WTC11 (cell line): ENCODE data around the gene SYN1. TPM values are rescaled to one million over a fixed set of nuclear protein-coding genes. Genes with fewer than 3 reads are reported as not detected.

Experiments
- ATAC-seq: fragments of 200-7000 bp; cut with Tn5 transposase; 2 replicates; pipeline ENCODE4 v1.10.0; 2021; ENCODE audit warnings: mild to moderate bottlenecking, moderate library complexity
- Bru-seq: library from RNA; stranded (reverse); fragments of 400-500 nt; gene quantifications from one replicate; lab custom pipeline; 2021; lab: Mats Ljungman, UMichigan
- CTCF ChIA-PET: fragments of 300-600 bp; sonication (Branson Sonifier 250); formaldehyde crosslinking; loops from one replicate; lab custom pipeline; 2021; ENCODE audit warnings: antibody characterized with exemption; lab: Charles Lee
- POLR2A ChIA-PET: fragments of 350-600 bp; sonication (Branson Sonifier 250); formaldehyde crosslinking; loops from one replicate; lab custom pipeline; 2021; ENCODE audit warnings: antibody characterized with exemption; lab: Charles Lee
- DNase-seq: peaks from one replicate; pipeline ENCODE4 v3.0.0; 2021; ENCODE audit warnings: low spot score
- H3K27ac Mint-ChIP-seq: 2 replicates; pipeline ENCODE4 v1.8.0; 2021; ENCODE audit warnings: mixed read lengths
- H3K27me3 Mint-ChIP-seq: 2 replicates; pipeline ENCODE4 v1.8.0; 2021; ENCODE audit warnings: low read depth, mild to moderate bottlenecking, moderate library complexity, mixed read lengths
- H3K36me3 Mint-ChIP-seq: 2 replicates; pipeline ENCODE4 v1.8.0; 2021; ENCODE audit warnings: mixed read lengths
- H3K4me1 Mint-ChIP-seq: 2 replicates; pipeline ENCODE4 v1.8.0; 2022; ENCODE audit warnings: mixed read lengths
- H3K4me3 Mint-ChIP-seq: 2 replicates; pipeline ENCODE4 v1.8.0; 2021; ENCODE audit warnings: mild to moderate bottlenecking, moderate library complexity, mixed read lengths
- H3K9me3 Mint-ChIP-seq: 2 replicates; pipeline ENCODE4 v1.8.0; 2021; ENCODE audit warnings: mixed read lengths
- ATF2 ChIP-seq: sonication (generic); formaldehyde crosslinking; IDR thresholded peaks from 2 replicates; pipeline ENCODE4 v1.8.1; 2022; ENCODE audit warnings: low read depth, missing genetic modification reagents, borderline replicate concordance
- ELF4 ChIP-seq: sonication (generic); formaldehyde crosslinking; IDR thresholded peaks from 2 replicates; pipeline ENCODE4 v1.8.1; 2022; ENCODE audit warnings: low read depth, mild to moderate bottlenecking, moderate library complexity, missing genetic modification reagents
- ESRRA ChIP-seq: sonication (generic); formaldehyde crosslinking; IDR thresholded peaks from 2 replicates; pipeline ENCODE4 v1.8.1; 2022; ENCODE audit warnings: mild to moderate bottlenecking, missing genetic modification reagents, borderline replicate concordance
- FOXP1 ChIP-seq: sonication (generic); formaldehyde crosslinking; IDR thresholded peaks from 2 replicates; pipeline ENCODE4 v1.8.0; 2022; ENCODE audit warnings: missing genetic modification reagents, mild to moderate bottlenecking, moderate library complexity, borderline replicate concordance
- JAZF1 ChIP-seq: fragments of 250-450 bp; sonication (Bioruptor Pico); IDR thresholded peaks from 2 replicates; pipeline ENCODE4 v1.9.0; 2021; ENCODE audit warnings: moderate library complexity, mild to moderate bottlenecking, inconsistent platforms
- MAX ChIP-seq: sonication (generic); formaldehyde crosslinking; IDR thresholded peaks from 2 replicates; pipeline ENCODE4 v1.8.0; 2022; ENCODE audit warnings: mild to moderate bottlenecking, missing genetic modification reagents
- NFATC4 ChIP-seq: fragments of 250-450 bp; sonication (Bioruptor Pico); IDR thresholded peaks from 2 replicates; pipeline ENCODE4 v1.9.0; 2021; ENCODE audit warnings: mild to moderate bottlenecking
- NFE2L1 ChIP-seq: sonication (generic); formaldehyde crosslinking; IDR thresholded peaks from 2 replicates; pipeline ENCODE4 v1.8.1; 2023; ENCODE audit warnings: missing genetic modification reagents
- SMAD3 ChIP-seq: sonication (generic); formaldehyde crosslinking; IDR thresholded peaks from 2 replicates; pipeline ENCODE4 v1.8.0; 2022; ENCODE audit warnings: missing genetic modification reagents, mild to moderate bottlenecking, borderline replicate concordance
- TP53 ChIP-seq: sonication (generic); formaldehyde crosslinking; IDR thresholded peaks from 2 replicates; pipeline ENCODE4 v1.8.1; 2023; ENCODE audit warnings: mild to moderate bottlenecking, missing genetic modification reagents
- ZNF121 ChIP-seq: sonication (generic); formaldehyde crosslinking; IDR thresholded peaks from 2 replicates; pipeline ENCODE4 v1.8.0; 2023; ENCODE audit warnings: missing genetic modification reagents
- ZNF232 ChIP-seq: sonication (generic); formaldehyde crosslinking; IDR thresholded peaks from 2 replicates; pipeline ENCODE4 v1.8.0; 2022; ENCODE audit warnings: mild to moderate bottlenecking, missing genetic modification reagents
- ZNF425 ChIP-seq: fragments of 250-450 bp; sonication (Bioruptor Pico); conservative IDR thresholded peaks from 2 replicates; pipeline ENCODE4 v1.9.0; 2021; ENCODE audit warnings: mild to moderate bottlenecking
- long read RNA-seq, 3 experiments: library from RNA in 1 of 3; library from capped mRNA in 1 of 3; library from polyadenylated mRNA in 1 of 3; unstranded in 2 of 3; stranded (forward) in 1 of 3; transcript quantifications; one replicate each; pipeline ENCODE4 v2.0.0, GENCODE V29; 2021
- total RNA-seq: library from RNA; stranded (reverse); gene quantifications from 3 replicates; pipeline ENCODE4 v1.2.3, GENCODE V29; 2021
- TF ChIP-seq, protein P1 (sequence below): sonication (generic); formaldehyde crosslinking; IDR thresholded peaks from 2 replicates; pipeline ENCODE4 v1.8.0; 2022; ENCODE audit warnings: missing genetic modification reagents
- TF ChIP-seq, protein P2 (sequence below): fragments of 250-450 bp; sonication (Bioruptor Pico); IDR thresholded peaks from 2 replicates; pipeline ENCODE4 v1.9.0; 2021; ENCODE audit warnings: mild to moderate bottlenecking
- TF ChIP-seq, protein P3 (sequence below): sonication (generic); formaldehyde crosslinking; IDR thresholded peaks from 2 replicates; pipeline ENCODE4 v1.8.1; 2022; ENCODE audit warnings: mild to moderate bottlenecking, missing genetic modification reagents, moderate library complexity, borderline replicate concordance
- TF ChIP-seq, protein P4 (sequence below): fragments of 250-450 bp; sonication (Bioruptor Pico); IDR thresholded peaks from 2 replicates; pipeline ENCODE4 v1.9.0; 2021; ENCODE audit warnings: mild to moderate bottlenecking
- TF ChIP-seq, protein P5 (sequence below): sonication (generic); formaldehyde crosslinking; IDR thresholded peaks from 2 replicates; pipeline ENCODE4 v1.8.1; 2023; ENCODE audit warnings: mild to moderate bottlenecking, missing genetic modification reagents

SYN1 gene
- total RNA-seq (7.1 to 8.3 TPM (median 7.3 TPM) in 3 replicates), Bru-seq, nascent RNA (percentile 28 among the genes with signal in this experiment)
- long read RNA-seq, experiment 1, transcript SYN1-201 (13 exons, 3,299 nt), result minor isoform, 10 of 42 reads
- long read RNA-seq, experiment 1, transcript SYN1-202 (13 exons, 3,172 nt), result major isoform, 25 of 42 reads
- long read RNA-seq, experiment 1, partial matches to known transcripts, result 7 of 42 reads
- long read RNA-seq, experiment 1, other reads (novel, unspliced or antisense), result 0 of 42 reads
- long read RNA-seq, experiment 2, partial matches to known transcripts, result 3 of 9 reads
- long read RNA-seq, experiment 2, other reads (novel, unspliced or antisense), result 3 of 9 reads
- long read RNA-seq, experiment 3, result 0 reads

- POLR2A ChIA-PET, result no interaction called here
- H3K27ac Mint-ChIP-seq, result no peak within 1 kb of the TSS
- CTCF ChIA-PET, result interaction anchor here (0.6 kb wide), 2 partner anchors 11 to 58 kb away, joined by 3 read pairs; no protein-coding TSS in a partner anchor
- TF ChIP-seq, protein P1, sequence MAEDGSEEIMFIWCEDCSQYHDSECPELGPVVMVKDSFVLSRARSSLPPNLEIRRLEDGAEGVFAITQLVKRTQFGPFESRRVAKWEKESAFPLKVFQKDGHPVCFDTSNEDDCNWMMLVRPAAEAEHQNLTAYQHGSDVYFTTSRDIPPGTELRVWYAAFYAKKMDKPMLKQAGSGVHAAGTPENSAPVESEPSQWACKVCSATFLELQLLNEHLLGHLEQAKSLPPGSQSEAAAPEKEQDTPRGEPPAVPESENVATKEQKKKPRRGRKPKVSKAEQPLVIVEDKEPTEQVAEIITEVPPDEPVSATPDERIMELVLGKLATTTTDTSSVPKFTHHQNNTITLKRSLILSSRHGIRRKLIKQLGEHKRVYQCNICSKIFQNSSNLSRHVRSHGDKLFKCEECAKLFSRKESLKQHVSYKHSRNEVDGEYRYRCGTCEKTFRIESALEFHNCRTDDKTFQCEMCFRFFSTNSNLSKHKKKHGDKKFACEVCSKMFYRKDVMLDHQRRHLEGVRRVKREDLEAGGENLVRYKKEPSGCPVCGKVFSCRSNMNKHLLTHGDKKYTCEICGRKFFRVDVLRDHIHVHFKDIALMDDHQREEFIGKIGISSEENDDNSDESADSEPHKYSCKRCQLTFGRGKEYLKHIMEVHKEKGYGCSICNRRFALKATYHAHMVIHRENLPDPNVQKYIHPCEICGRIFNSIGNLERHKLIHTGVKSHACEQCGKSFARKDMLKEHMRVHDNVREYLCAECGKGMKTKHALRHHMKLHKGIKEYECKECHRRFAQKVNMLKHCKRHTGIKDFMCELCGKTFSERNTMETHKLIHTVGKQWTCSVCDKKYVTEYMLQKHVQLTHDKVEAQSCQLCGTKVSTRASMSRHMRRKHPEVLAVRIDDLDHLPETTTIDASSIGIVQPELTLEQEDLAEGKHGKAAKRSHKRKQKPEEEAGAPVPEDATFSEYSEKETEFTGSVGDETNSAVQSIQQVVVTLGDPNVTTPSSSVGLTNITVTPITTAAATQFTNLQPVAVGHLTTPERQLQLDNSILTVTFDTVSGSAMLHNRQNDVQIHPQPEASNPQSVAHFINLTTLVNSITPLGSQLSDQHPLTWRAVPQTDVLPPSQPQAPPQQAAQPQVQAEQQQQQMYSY (CRISPR knock-in tag), result no peak; the same call in 1 of the 2 replicates
- TF ChIP-seq MAX (CRISPR knock-in tag), result peak; percentile 58; the same call in 1 of the 2 replicates
- peak; percentile 61; the same call in 1 of the 2 replicates for TF ChIP-seq ESRRA (CRISPR knock-in tag)
- TF ChIP-seq, protein P2, sequence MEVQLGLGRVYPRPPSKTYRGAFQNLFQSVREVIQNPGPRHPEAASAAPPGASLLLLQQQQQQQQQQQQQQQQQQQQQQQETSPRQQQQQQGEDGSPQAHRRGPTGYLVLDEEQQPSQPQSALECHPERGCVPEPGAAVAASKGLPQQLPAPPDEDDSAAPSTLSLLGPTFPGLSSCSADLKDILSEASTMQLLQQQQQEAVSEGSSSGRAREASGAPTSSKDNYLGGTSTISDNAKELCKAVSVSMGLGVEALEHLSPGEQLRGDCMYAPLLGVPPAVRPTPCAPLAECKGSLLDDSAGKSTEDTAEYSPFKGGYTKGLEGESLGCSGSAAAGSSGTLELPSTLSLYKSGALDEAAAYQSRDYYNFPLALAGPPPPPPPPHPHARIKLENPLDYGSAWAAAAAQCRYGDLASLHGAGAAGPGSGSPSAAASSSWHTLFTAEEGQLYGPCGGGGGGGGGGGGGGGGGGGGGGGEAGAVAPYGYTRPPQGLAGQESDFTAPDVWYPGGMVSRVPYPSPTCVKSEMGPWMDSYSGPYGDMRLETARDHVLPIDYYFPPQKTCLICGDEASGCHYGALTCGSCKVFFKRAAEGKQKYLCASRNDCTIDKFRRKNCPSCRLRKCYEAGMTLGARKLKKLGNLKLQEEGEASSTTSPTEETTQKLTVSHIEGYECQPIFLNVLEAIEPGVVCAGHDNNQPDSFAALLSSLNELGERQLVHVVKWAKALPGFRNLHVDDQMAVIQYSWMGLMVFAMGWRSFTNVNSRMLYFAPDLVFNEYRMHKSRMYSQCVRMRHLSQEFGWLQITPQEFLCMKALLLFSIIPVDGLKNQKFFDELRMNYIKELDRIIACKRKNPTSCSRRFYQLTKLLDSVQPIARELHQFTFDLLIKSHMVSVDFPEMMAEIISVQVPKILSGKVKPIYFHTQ (CRISPR knock-in tag), result no peak
- 0 out of 2 replicates have a peak, but pooled peaks have one; percentile 65 for TF ChIP-seq ZNF232
- peak; percentile 86; the same call in 1 of the 2 replicates for TF ChIP-seq NFE2L1
- TF ChIP-seq, protein P3, sequence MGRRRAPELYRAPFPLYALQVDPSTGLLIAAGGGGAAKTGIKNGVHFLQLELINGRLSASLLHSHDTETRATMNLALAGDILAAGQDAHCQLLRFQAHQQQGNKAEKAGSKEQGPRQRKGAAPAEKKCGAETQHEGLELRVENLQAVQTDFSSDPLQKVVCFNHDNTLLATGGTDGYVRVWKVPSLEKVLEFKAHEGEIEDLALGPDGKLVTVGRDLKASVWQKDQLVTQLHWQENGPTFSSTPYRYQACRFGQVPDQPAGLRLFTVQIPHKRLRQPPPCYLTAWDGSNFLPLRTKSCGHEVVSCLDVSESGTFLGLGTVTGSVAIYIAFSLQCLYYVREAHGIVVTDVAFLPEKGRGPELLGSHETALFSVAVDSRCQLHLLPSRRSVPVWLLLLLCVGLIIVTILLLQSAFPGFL (CRISPR knock-in tag), result no peak
- no peak for TF ChIP-seq TP53
- no peak for TF ChIP-seq ELF4 (CRISPR knock-in tag)
- TF ChIP-seq ZNF121 (CRISPR knock-in tag), result no peak
- no peak for TF ChIP-seq SMAD3 (CRISPR knock-in tag)
- no peak for TF ChIP-seq ATF2 (CRISPR knock-in tag)
- TF ChIP-seq FOXP1, result peak; percentile 91
- TF ChIP-seq, protein P4, sequence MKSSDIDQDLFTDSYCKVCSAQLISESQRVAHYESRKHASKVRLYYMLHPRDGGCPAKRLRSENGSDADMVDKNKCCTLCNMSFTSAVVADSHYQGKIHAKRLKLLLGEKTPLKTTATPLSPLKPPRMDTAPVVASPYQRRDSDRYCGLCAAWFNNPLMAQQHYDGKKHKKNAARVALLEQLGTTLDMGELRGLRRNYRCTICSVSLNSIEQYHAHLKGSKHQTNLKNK (CRISPR knock-in tag), result no peak
- TF ChIP-seq, protein P5, sequence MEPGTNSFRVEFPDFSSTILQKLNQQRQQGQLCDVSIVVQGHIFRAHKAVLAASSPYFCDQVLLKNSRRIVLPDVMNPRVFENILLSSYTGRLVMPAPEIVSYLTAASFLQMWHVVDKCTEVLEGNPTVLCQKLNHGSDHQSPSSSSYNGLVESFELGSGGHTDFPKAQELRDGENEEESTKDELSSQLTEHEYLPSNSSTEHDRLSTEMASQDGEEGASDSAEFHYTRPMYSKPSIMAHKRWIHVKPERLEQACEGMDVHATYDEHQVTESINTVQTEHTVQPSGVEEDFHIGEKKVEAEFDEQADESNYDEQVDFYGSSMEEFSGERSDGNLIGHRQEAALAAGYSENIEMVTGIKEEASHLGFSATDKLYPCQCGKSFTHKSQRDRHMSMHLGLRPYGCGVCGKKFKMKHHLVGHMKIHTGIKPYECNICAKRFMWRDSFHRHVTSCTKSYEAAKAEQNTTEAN, result peak; percentile 74; the same call in 1 of the 2 replicates
- TF ChIP-seq NFATC4 (CRISPR knock-in tag), result no peak
- no peak for TF ChIP-seq ZNF425
- TF ChIP-seq JAZF1, result no peak
These were observed at the start of gene SYN1 for GRCh38 chrX:47619486-47620302. Gene SYN1, minus strand, starts transcription at chrX:47619857. Its CDS starts 129 bp downstream, at chrX:47619728.

More at GRCh38 chrX:47619486-47620302, at the start of gene SYN1:
- Mint-ChIP-seq H3K36me3 (no peaks in the 10 kb centered on the region), H3K4me1 (peaks cover 20% of the 10 kb centered on the region), H3K27me3 (peaks cover 39% of the 10 kb centered on the region), H3K4me3 (peak within 1 kb of the TSS; percentile 64), H3K9me3 (no peaks in the 10 kb centered on the region)
- ATAC-seq (peak; percentile 43), DNase-seq (peak; percentile 81)
